Thyroid gland (tissue), 4 donors: Measurements from ENCODE around the gene P2RX2.

Experiments used
- CTCF ChIP-seq, 6 experiments: fragments of 200-600 bp in 3 of 6; fragments of 450-650 bp in 3 of 6; sonication (generic) in 3 of 6; IDR thresholded peaks; one replicate each; pipeline ENCODE4 v1.5.1; 2016 to 2019; ENCODE audit warnings: antibody characterized with exemption in 6 of 6, mild to moderate bottlenecking in 2 of 6, inconsistent platforms in 1 of 6, moderate library complexity in 1 of 6
- POLR2A ChIP-seq, 2 donors: fragments of 450-650 bp; IDR thresholded peaks; one replicate each; pipeline ENCODE4 v1.6.1; 2017; ENCODE audit warnings: antibody characterized with exemption in 2 of 2, mild to moderate bottlenecking in 2 of 2, moderate library complexity in 1 of 2

GRCh38 chr12:132630672-132631071 lies 12.1 kb downstream of the P2RX2 start:
- TF ChIP-seq CTCF (IDR thresholded peaks at IDR 0.05) (no peak), POLR2A (IDR thresholded peaks at IDR 0.05) (no peak)
